WERI-Rb-1 (cell line): ENCODE data around the gene PATE3.
A peak's percentile ranks its signal among the peaks of the same experiment; 100 is the strongest.

ENCODE experiments used
- DNase-seq: peaks from one replicate; pipeline ENCODE4 v3.0.0-alpha.2; 2020
- H3K27ac ChIP-seq: fragments of 250-450 bp; sonication (Bioruptor Pico); 2 replicates; pipeline ENCODE4 v1.5.1; 2020; ENCODE audit warnings: mild to moderate bottlenecking, moderate library complexity
- H3K27me3 ChIP-seq: fragments of 250-450 bp; sonication (Bioruptor Pico); 2 replicates; pipeline ENCODE4 v1.5.1; 2021; ENCODE audit warnings: mild to moderate bottlenecking, low read depth, moderate library complexity; ENCODE audit not compliant: insufficient read depth, severe bottlenecking
- H3K36me3 ChIP-seq: fragments of 250-450 bp; sonication (Bioruptor Pico); 2 replicates; pipeline ENCODE4 v1.5.1; 2020; ENCODE audit warnings: mild to moderate bottlenecking, moderate library complexity
- H3K4me3 ChIP-seq: 2 replicates; pipeline ENCODE4 v1.5.1; 2011; ENCODE audit warnings: low read depth, mild to moderate bottlenecking, control low read depth, low read length
- H3K9me3 ChIP-seq: fragments of 250-450 bp; sonication (Bioruptor Pico); 2 replicates; pipeline ENCODE4 v1.5.1; 2021; ENCODE audit warnings: mild to moderate bottlenecking, moderate library complexity; ENCODE audit not compliant: severe bottlenecking
- CTCF ChIP-seq: IDR thresholded peaks from 2 replicates; pipeline ENCODE4 v1.5.1; 2011; ENCODE audit warnings: low read depth, mild to moderate bottlenecking, control low read depth, inconsistent platforms, low read length

PATE3 gene

GRCh38 chr11:125787827-125788226 lies at the start of gene PATE3:
PATE3 (plus strand) TSS chr11:125788127; CDS start chr11:125788152, 25 bp downstream.
- TF ChIP-seq CTCF, result no peak
- Histone ChIP-seq H3K4me3 (no peak within 1 kb of the TSS), H3K27ac (no peak within 1 kb of the TSS), H3K9me3 (no peaks in the 10 kb centered on the region), H3K27me3 (peaks cover 18% of the 10 kb centered on the region), H3K36me3 (no peaks in the 10 kb centered on the region)
- no peak for DNase-seq

- peaks cover 28% of the 10 kb centered on the region for H3K27me3 ChIP-seq
- no peak for DNase-seq
These were observed 47.3 kb upstream of the PATE3 start for GRCh38 chr11:125740617-125741016.

GRCh38 chr11:125743681-125744080 lies 44.2 kb upstream of the PATE3 start:
- H3K27me3 ChIP-seq, result peaks cover 38% of the 10 kb centered on the region
- DNase-seq, result no peak
- H3K4me3 ChIP-seq, result no peak overlapping the region
- H3K27ac ChIP-seq, result no peak overlapping the region
- no peaks in the 10 kb centered on the region for H3K9me3 ChIP-seq
- TF ChIP-seq CTCF, result no peak
- H3K36me3 ChIP-seq, result no peaks in the 10 kb centered on the region

More at GRCh38 chr11:125740617-125741016, 47.3 kb upstream of the PATE3 start:
- no peaks in the 10 kb centered on the region for H3K36me3 ChIP-seq
- H3K27ac ChIP-seq, result no peak overlapping the region
- TF ChIP-seq CTCF, result no peak
- peaks cover 6% of the 10 kb centered on the region for H3K9me3 ChIP-seq
- H3K4me3 ChIP-seq, result no peak overlapping the region

GRCh38 chr11:125745979-125746378 lies 41.9 kb upstream of the PATE3 start, which contains the start of gene PATE1:
PATE1 (plus strand) TSS chr11:125746279; CDS start chr11:125746305, 26 bp downstream.
- TF ChIP-seq CTCF, result no peak
- Histone ChIP-seq H3K27ac (no peak within 1 kb of the TSS), H3K9me3 (no peaks in the 10 kb centered on the region), H3K4me3 (no peak within 1 kb of the TSS), H3K27me3 (peaks cover 48% of the 10 kb centered on the region), H3K36me3 (no peaks in the 10 kb centered on the region)
- DNase-seq, result no peak

- DNase-seq, result no peak
- H3K9me3 ChIP-seq, result no peaks in the 10 kb centered on the region
- peak; percentile 33; the same call in 1 of the 2 replicates for TF ChIP-seq CTCF
- peaks cover 31% of the 10 kb centered on the region for H3K27me3 ChIP-seq
- H3K27ac ChIP-seq, result no peak overlapping the region
- H3K36me3 ChIP-seq, result no peaks in the 10 kb centered on the region
- H3K4me3 ChIP-seq, result no peak overlapping the region
These were observed 37.3 kb upstream of the PATE3 start for GRCh38 chr11:125750629-125751028.

GRCh38 chr11:125756050-125756449 lies 31.9 kb upstream of the PATE3 start:
- Histone ChIP-seq H3K4me3 (no peak overlapping the region), H3K27ac (no peak overlapping the region), H3K36me3 (no peaks in the 10 kb centered on the region), H3K27me3 (peaks cover 24% of the 10 kb centered on the region), H3K9me3 (peaks cover 5% of the 10 kb centered on the region)
- TF ChIP-seq CTCF, result no peak
- DNase-seq, result no peak
